GM04503 (cell line): Measurements from ENCODE around the gene HERC3.

Experiments
- DNase-seq: peaks from one replicate; pipeline ENCODE4 v3.0.0-alpha.2; 2012; ENCODE audit warnings: low read depth

Gene HERC3

GRCh38 chr4:88720451-88721428 is 128.5 kb downstream of the HERC3 start:
- DNase-seq, result no peak

- DNase-seq, result no peak
Observed at GRCh38 chr4:88722276-88722780, 130.0 kb downstream of the HERC3 start.

DNA sequence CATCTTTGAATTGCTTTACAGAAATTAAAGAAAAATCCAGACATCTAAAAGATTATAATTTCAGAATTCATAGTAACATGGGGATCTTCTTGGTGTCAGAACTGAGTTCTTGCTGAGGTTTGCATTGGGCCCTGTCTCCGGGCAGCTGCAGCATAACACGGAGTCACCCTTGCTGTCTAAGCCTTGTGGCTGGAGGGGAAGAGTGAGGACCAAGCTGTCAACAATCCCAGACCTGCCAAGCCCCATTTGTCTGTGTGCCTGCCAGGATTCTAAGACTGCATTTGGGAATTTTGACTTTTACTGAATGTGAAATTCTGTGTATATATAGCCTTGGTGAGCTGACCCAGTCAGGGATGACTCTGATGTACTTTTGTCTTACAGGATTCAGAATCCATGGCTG is 130.5 kb downstream of the HERC3 start:
- DNase-seq, result no peak

DNA sequence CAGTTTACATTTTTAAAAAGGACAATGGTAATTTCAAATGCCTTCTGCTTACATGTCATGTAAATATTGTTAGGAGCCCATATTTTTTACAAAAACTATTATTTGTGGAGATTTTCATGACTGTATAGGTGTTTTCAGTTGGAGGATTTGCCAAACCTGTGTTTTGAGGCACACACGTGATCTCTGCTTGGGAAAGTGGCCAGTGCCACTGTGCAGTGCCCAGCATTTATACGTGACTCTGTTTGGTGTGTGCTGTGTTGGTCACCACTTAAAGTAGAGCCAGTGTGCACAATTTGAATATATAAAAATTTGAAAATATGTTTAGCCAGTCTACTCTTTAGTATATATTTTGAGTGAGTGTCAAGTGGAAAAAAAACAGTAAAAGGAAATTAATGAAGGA is 132.1 kb downstream of the HERC3 start:
- DNase-seq, result no peak

- no peak for DNase-seq
Observed at GRCh38 chr4:88725143-88725542, 132.9 kb downstream of the HERC3 start.

- DNase-seq, result no peak
Observed at GRCh38 chr4:88725986-88726385, 133.7 kb downstream of the HERC3 start.

DNA sequence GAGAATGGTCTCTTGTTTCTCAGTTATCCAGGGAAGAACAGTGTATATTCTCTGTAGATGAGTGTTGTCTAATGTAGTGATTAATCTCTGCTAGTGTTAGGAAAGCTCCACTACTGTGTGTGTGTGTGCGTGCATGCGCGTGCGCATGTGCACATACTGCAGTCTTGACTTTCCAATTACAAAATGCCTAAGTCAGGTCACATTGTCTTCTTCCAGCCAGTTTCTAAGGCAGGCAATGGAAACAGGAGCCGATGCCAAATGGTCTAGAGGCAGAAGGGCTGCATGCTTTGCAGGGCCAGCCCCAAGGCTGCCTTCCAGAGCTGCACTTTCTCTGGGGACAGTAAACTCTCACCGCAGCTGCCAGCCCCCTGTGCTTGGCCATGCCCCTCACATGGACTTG is 135.9 kb downstream of the HERC3 start:
- DNase-seq, result no peak

DNA sequence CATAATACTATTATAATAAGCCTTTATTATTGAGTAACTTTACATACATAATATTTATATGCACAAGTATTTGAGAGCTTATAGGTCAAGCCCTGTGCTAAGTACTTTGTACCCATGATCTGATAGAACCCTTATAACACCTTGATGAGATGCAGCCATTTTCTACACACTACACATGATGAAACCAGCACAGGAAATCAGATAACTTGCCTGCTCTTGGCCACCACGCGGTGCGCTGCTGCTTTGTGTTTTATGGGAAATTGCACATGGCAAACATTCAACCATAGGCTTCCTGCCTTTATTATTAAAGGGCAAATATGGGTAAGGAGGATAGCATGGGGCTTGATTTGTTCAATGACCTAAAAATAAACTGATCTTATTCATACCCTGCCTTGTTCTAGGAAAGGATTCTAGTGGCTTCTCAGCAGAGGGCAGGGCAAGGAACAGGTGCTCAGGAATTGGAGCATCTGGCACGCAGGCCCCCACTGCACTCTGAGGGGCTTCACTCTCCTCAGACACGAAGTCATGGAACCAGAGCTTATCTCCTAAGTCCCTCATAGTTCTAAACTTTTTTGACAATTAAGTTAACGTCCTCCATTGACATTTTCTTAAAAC is 137.0 kb downstream of the HERC3 start:
- no peak for DNase-seq

- no peak for DNase-seq
Observed at GRCh38 chr4:88730811-88731210, 138.5 kb downstream of the HERC3 start.

- no peak for DNase-seq
Observed at GRCh38 chr4:88731381-88731780, 139.1 kb downstream of the HERC3 start.

DNA sequence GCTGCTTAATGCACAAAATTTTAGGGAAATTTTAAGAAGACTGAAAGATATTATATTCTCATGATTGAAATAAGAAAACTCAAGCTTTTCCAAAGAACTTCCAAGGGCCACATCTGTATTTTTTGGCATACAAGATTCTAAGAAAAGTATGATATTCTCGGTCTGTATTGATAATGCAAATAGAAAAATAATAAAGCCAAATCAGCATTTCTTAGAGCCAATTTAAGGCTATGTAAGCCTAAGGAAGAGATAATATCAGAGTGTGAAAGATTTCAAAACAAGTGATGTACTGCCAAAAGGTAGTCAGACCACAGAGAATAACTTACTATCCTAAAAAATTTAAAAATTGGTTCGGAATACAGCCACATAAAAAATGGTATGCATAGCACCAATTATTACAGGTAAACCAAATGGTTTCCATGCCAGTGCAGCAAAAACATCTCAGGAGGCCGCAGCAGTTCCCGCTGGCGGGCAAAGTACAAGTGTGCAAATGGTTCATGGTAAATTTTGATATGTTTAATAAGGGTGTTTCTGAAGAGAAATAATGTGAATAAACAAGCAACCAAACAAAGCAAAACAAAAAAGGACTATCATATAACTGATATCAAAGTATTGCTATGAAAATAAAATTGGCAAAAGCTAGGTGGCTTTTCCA is 140.6 kb downstream of the HERC3 start:
- no peak for DNase-seq

- DNase-seq, result no peak
Observed at GRCh38 chr4:88734403-88734949, 142.2 kb downstream of the HERC3 start.

DNA sequence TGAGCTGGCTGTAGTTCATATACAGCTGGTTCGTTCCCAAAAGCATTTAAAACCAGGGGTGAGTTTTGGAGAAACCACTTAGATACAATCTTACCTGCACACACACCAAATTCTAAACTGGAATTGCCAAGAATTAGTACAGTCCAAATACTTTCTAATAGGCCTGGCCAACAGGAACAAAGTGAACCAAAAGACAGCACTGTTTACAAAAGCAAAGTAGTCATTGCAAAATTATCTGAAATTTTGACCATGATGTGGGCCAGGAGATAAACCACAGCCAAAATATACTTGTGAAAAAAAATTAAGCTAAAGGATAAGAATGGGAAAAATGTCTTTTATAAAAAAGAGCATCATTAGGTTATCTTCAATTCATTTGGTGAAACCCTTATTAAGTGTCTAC is 143.3 kb downstream of the HERC3 start:
- no peak for DNase-seq

DNA sequence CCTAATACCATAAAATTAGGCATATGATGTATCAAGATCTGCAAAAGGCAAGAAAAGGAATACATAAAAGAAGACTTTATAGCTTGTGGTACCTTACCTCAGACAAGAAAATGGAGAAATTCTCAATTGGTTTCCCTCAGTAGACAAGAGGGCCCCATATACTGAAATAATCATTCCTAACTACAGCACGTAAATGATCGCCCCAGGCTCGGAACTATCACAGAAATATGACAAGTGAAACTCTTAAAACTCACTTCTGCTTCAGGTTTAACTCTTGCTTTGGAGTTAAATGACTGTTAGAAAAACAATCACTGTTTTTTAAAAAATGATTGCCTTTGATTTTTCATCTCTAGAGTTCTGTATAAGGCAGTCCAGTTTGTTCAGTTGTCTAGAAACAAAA is 144.0 kb downstream of the HERC3 start:
- no peak for DNase-seq

GRCh38 chr4:88737307-88737941 is 145.1 kb downstream of the HERC3 start:
- DNase-seq, result no peak

GRCh38 chr4:88738180-88738579 is 145.9 kb downstream of the HERC3 start:
- DNase-seq, result no peak

DNA sequence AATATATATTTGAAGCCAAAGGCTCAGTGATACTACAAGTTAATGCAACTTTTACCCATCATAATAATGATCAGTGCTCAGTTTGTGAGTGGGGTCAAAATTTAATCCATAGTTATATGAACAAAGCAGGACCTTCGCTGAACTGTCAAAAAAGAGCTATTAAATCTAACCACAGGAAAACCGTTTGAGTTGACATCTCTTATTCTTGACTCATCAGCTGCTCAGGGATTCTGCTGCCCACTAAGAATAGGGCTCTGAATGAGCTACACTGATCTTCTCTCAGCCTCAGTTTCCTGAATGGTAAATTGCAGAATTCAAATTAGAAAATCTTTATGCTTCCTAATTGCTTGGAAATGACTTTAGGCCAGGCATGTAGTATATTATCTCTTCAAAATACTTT is 150.3 kb downstream of the HERC3 start:
- DNase-seq, result no peak

DNA sequence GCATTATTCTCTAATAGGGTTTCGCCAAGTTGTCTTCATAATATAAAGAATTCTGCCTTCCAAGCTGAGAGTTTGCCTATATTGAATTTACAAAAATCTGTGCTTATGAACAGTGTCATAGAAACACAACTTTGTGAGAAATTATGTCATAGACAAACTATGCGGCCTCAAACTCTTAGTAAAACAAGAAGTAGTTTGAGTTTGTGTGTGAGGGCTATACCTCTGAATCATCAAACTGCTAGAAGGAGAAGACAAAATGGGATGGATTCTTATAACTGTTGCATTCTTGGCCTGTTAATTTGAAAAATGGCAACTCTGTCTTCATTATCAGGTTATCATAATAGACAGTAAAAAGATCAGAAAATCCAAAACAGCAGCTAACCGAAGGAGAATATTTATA is 151.4 kb downstream of the HERC3 start:
- DNase-seq, result peak; percentile 73

GRCh38 chr4:88744609-88745008 is 152.3 kb downstream of the HERC3 start:
- DNase-seq, result no peak

DNA sequence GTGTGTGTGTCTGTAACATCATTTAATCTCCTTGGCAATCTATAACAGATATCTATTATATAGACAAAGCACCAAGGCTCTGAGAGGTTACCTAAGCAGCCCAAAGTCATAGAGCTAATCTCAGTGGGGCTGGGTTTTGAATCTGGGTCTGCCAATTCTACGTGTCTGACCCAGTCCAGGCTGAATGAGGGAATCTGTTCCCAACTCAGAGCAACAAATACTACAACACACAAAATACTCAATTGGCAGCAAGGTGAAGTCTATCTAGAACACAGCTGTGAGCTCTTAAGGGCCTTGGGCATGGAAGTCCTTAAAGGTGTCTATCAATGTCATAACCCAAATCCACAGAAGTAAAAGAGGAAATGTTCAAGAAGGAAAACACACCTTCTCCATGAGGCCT is 152.9 kb downstream of the HERC3 start:
- no peak for DNase-seq

DNA sequence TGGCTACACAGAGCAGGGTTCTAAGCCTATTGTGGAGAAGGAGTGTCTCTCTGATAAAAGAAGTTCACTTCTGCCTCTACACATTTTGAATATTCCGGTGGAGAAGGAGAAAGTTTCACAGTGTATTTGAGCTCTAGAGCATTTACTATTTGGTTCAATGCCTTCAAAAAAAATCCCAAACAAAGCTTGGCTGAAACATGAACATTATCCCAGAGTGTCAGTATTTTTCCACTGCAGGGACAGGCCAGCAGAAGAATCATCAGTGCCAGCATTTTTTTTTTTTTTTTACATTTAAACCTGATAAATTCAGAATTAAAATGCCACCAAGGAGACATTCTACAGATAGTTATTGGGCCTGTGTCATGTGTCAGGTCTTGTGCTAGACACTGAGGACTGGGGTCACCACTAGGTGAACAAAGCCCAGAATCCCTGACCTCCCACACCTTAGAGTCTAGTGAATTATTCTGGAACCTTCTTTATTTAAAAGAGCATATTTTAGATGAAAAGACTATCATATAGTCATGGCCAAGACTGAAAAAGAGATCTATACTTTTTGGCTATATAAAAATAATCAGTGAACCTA is 153.4 kb downstream of the HERC3 start:
- no peak for DNase-seq

DNA sequence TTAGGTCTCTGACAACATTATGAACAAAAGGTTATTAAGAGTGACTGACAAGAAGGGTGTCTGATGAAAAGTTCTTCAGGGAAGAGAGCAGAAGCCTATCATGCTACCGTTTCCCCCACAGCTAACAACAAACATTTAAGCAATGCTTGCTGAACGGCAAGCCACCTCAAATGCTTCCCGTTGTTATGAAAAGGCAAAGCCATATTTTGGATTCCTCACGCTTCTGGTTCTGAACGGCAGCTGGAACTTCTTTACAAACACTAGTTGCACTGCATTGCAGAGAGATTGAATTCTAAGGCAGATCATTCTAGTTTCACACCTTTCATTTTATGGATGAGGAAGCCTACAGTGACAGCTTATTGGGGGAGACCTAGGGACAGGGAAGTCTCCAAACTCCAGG is 153.9 kb downstream of the HERC3 start:
- no peak for DNase-seq
